BLaER1 treated with 17β-estradiol and CSF1 and Interleukin-3, amounts not matched to agents 10 nM and 100 nM (cell line): Measurements from ENCODE around the gene GPR18.

Experiments used
- H3K27ac ChIP-seq, 11 experiments: shearing (Covaris generic); formaldehyde crosslinking; 2 replicates each; pipeline ENCODE4 v1.8.1; 2022
- H3K27me3 ChIP-seq, 11 experiments: shearing (Covaris generic); formaldehyde crosslinking; 2 replicates each; pipeline ENCODE4 v1.8.1; 2022
- H3K36me3 ChIP-seq, 11 experiments: shearing (Covaris generic); formaldehyde crosslinking; 2 replicates each; pipeline ENCODE4 v1.8.1; 2022
- H3K4me1 ChIP-seq, 10 experiments: shearing (Covaris generic); formaldehyde crosslinking; 2 replicates each; pipeline ENCODE4 v1.8.1; 2022
- H3K4me2 ChIP-seq, 11 experiments: shearing (Covaris generic); formaldehyde crosslinking; 2 replicates each; pipeline ENCODE4 v1.8.1; 2022
- H3K4me3 ChIP-seq, 10 experiments: shearing (Covaris generic); formaldehyde crosslinking; 2 replicates each; pipeline ENCODE4 v1.8.1; 2022
- H3K9ac ChIP-seq, 11 experiments: shearing (Covaris generic); formaldehyde crosslinking; 2 replicates each; pipeline ENCODE4 v1.8.1; 2022
- H3K9me3 ChIP-seq, 11 experiments: shearing (Covaris generic); formaldehyde crosslinking; replicated peaks in 1 of 11; 2 replicates each; pipeline ENCODE4 v1.8.1; 2022
- H4K20me1 ChIP-seq, 11 experiments: shearing (Covaris generic); formaldehyde crosslinking; 2 replicates each; pipeline ENCODE4 v1.8.1; 2022
- Cebpa-rat ChIP-seq, 11 experiments: shearing (Covaris generic); IDR thresholded peaks; 2 replicates each; pipeline ENCODE4 v1.8.1; 2022

The GPR18 gene, protein sequence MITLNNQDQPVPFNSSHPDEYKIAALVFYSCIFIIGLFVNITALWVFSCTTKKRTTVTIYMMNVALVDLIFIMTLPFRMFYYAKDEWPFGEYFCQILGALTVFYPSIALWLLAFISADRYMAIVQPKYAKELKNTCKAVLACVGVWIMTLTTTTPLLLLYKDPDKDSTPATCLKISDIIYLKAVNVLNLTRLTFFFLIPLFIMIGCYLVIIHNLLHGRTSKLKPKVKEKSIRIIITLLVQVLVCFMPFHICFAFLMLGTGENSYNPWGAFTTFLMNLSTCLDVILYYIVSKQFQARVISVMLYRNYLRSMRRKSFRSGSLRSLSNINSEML

DNA sequence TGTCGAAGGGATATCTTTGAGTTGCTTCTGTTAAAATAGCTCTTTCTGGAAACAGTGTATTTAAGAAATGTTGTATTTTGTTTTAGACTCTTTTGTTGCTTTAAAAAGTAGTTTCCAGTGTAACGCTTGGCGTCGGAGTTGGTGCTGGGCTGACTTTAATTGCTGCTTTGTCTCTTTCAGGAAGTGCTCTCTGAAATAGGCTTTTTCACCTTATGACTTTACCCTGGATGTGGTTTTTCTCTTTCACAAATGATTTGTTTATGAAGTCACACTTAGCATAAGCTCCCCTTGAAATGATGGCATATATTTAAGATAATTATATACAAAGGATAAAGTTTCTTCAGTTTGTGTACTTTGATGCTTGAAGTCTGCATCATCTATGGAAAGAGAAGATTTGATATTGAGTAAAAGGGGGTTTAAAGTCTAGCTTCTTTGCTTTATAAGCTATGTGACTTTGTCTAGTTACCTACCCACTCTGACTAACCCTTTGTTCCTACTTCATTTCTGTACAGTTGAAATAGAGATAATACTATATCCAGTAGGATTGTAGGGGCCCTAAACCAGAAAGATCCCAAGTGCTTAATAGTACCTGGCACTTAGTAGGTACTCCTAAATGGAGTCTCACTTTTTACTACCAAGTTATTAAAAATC is at the start of gene GPR18:
Gene GPR18, minus strand, starts transcription at position 170 of the 651 bp plus-strand sequence. CDS start 2,507 bp downstream, outside the sequence.
- Histone ChIP-seq H3K4me2 (peak within 1 kb of the TSS; percentile 69 to 97 (median 86)), H3K27ac (peak within 1 kb of the TSS; percentile 60 to 96 (median 89)), H4K20me1 (peaks cover 0 to 5% (median 0%) of the 10 kb centered on the region in 11 experiments; a peak in 2 of 22 replicates), H3K9ac (peak within 1 kb of the TSS; percentile 71 to 89 (median 82)), H3K9me3 (peaks cover 0 to 11% (median 0%) of the 10 kb centered on the region in 11 experiments; a peak in 5 of 22 replicates), H3K36me3 (peaks cover 17 to 60% (median 43%) of the 10 kb centered on the region in 11 experiments), H3K27me3 (no peaks in the 10 kb centered on the region), H3K4me1 (peaks cover 66 to 92% (median 87%) of the 10 kb centered on the region in 10 experiments), H3K4me3 (peak within 1 kb of the TSS; percentile 39 to 77 (median 64))
- no peak for TF ChIP-seq Cebpa-rat (IDR thresholded peaks at IDR 0.05)

DNA sequence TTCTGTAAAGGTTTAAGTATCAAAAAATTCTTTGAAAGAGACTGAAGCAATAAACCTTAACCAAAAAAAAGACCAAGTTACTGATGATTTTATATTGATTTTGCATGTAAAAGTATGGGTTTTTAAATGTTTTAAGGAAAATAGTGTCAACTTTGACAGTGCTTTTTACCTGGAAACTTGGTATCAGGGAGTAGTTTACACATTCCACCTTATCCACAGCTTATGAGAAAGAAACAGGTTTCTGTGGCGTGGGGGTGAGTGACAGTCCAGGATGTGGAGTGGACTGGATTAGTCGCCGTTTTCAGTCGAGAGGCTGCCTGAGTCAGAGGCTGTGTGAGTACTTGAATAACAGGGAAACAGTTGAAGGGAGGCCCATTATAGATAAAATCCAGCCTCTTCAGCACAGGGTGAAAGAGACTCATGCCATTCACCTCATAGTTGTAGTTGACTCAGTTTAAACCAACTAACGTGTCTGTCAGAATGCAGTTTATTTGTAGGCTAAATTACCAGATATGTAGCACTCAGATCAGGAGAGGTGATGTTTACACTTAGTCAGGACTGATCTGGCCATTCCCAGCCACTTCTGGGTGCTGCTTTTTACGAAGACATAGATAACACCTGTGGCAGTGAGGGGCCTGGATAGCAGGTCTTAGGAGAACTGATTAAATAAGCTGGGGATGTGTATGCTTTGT is 49.6 kb upstream of the GPR18 start:
- Histone ChIP-seq H3K36me3 (peaks cover 25 to 71% (median 59%) of the 10 kb centered on the region in 11 experiments; a peak in 21 of 22 replicates), H3K27me3 (no peaks in the 10 kb centered on the region), H4K20me1 (peaks cover 0 to 18% (median 0%) of the 10 kb centered on the region in 11 experiments; a peak in 6 of 22 replicates), H3K9me3 (peaks cover 0 to 16% (median 11%) of the 10 kb centered on the region in 11 experiments; a peak in 15 of 22 replicates), H3K4me1 (peaks cover 0 to 100% (median 72%) of the 10 kb centered on the region in 10 experiments; a peak in 18 of 20 replicates), H3K9ac (peak overlapping the region in 6 of 11 experiments; percentile 20 to 75 (median 65); a peak in 11 of 22 replicates), H3K27ac (peak overlapping the region in 9 of 11 experiments; percentile 36 to 98 (median 91); a peak in 18 of 22 replicates), H3K4me2 (peak overlapping the region in 6 of 11 experiments; percentile 8 to 87 (median 67); a peak in 11 of 22 replicates), H3K4me3 (peak overlapping the region in 2 of 10 experiments; percentile 45 to 46; a peak in 1 of 20 replicates)
- TF ChIP-seq Cebpa-rat (IDR thresholded peaks at IDR 0.05), result no peak

DNA sequence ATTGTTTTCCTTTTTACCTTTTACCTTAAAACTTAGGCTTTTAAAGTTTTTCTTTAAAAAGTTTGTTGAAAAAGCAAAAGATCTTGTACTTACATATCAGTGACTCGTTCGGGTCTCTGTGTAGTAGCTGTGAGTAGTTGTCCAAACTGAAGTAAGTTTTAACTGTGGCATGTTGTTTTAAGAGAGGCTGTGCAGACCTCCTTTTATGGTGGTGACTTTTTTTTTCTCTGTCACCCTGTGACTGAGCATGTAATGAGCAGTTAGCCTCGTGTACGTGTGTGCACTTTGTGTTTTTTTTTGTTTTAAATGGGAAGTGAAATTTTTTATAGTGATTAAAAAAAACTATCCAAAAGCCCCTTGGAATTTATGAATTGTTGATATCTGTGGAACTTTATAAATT is 49.1 kb upstream of the GPR18 start, which contains the start of gene GPR183:
Gene GPR183, minus strand, starts transcription at position 153 of the 400 bp plus-strand sequence. CDS start 11,254 bp downstream, outside the sequence.
- Histone ChIP-seq H3K27me3 (no peaks in the 10 kb centered on the region), H3K27ac (peak within 1 kb of the TSS in 9 of 11 experiments; percentile 36 to 98 (median 91); a peak in 18 of 22 replicates), H3K4me3 (peak within 1 kb of the TSS in 5 of 10 experiments; percentile 35 to 57 (median 45); a peak in 8 of 20 replicates), H3K4me2 (peak within 1 kb of the TSS in 6 of 11 experiments; percentile 32 to 87 (median 67); a peak in 13 of 22 replicates), H3K9ac (peak within 1 kb of the TSS in 6 of 11 experiments; percentile 33 to 75 (median 65); a peak in 11 of 22 replicates), H3K9me3 (peaks cover 0 to 16% (median 11%) of the 10 kb centered on the region in 11 experiments; a peak in 15 of 22 replicates), H4K20me1 (peaks cover 0 to 21% (median 0%) of the 10 kb centered on the region in 11 experiments; a peak in 5 of 22 replicates), H3K36me3 (peaks cover 26 to 77% (median 64%) of the 10 kb centered on the region in 11 experiments; a peak in 21 of 22 replicates), H3K4me1 (peaks cover 0 to 100% (median 71%) of the 10 kb centered on the region in 10 experiments; a peak in 18 of 20 replicates)
- TF ChIP-seq Cebpa-rat (IDR thresholded peaks at IDR 0.05), result no peak

DNA sequence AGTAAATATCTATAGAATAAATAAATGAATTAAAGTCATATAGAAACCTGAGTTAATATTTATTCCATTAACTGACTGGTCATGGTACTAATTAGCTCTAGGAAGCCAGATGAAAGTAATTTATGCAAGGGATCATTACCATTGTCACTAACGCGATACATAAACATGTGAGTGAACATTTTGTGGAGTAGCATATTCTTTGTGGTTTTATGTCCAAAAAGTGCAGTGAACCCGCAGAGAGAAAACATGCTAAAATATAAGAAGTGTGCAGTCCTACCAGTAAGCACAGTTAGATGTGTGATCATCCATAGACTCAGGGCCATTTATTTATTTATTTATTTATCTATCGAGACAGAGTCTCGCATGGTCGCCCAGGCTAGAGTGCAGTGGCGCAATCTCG is 47.4 kb upstream of the GPR18 start:
- peaks cover 30 to 85% (median 67%) of the 10 kb centered on the region in 11 experiments; a peak in 21 of 22 replicates for H3K36me3 ChIP-seq
- peaks cover 0 to 16% (median 11%) of the 10 kb centered on the region in 11 experiments; a peak in 15 of 22 replicates for H3K9me3 ChIP-seq
- H3K9ac ChIP-seq, result peak overlapping the region in 2 of 11 experiments; percentile 70 to 75; a peak in 2 of 22 replicates
- H3K4me1 ChIP-seq, result peaks cover 0 to 97% (median 60%) of the 10 kb centered on the region in 10 experiments; a peak in 14 of 20 replicates
- H3K4me2 ChIP-seq, result peak overlapping the region in 5 of 11 experiments; percentile 58 to 87 (median 70); a peak in 11 of 22 replicates
- peaks cover 0 to 38% (median 0%) of the 10 kb centered on the region in 11 experiments; a peak in 7 of 22 replicates for H4K20me1 ChIP-seq
- H3K4me3 ChIP-seq, result peak overlapping the region in 4 of 10 experiments; percentile 45 to 57 (median 46); a peak in 6 of 20 replicates
- H3K27me3 ChIP-seq, result no peaks in the 10 kb centered on the region
- peak overlapping the region in 2 of 11 experiments; percentile 90 to 91; a peak in 1 of 22 replicates for H3K27ac ChIP-seq
- TF ChIP-seq Cebpa-rat (IDR thresholded peaks at IDR 0.05), result no peak

DNA sequence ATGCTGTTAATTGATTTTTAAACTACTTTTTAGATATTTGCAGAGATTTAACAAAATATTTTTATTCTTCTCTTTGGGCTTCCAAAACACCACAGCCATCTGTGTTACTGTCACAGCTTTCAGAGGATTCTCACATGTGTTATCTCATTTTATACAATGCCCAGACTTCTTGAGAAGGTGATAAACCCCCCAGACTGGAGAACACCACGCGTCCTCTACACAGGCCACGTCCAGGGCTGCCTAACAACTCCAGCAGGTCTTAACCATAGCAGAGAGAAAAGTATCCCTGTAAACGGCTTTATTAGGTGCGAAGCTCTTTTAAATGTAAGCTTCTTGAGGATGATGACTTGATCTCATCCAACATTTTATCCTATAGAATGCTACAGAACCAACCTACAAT is 47.0 kb upstream of the GPR18 start:
- Histone ChIP-seq H3K36me3 (peaks cover 34 to 85% (median 67%) of the 10 kb centered on the region in 11 experiments; a peak in 21 of 22 replicates), H3K9ac (peak overlapping the region in 1 of 11 experiments; percentile 75; a peak in 1 of 22 replicates), H4K20me1 (peaks cover 0 to 42% (median 0%) of the 10 kb centered on the region in 11 experiments; a peak in 7 of 22 replicates), H3K27ac (peak overlapping the region in 1 of 11 experiments; percentile 90; a peak in 1 of 22 replicates), H3K4me2 (peak overlapping the region in 4 of 11 experiments; percentile 64 to 87 (median 78); a peak in 6 of 22 replicates), H3K27me3 (no peaks in the 10 kb centered on the region), H3K4me3 (peak overlapping the region in 2 of 10 experiments; percentile 45 to 46; a peak in 4 of 20 replicates), H3K9me3 (peaks cover 0 to 16% (median 11%) of the 10 kb centered on the region in 11 experiments; a peak in 15 of 22 replicates), H3K4me1 (peaks cover 0 to 94% (median 56%) of the 10 kb centered on the region in 10 experiments; a peak in 14 of 20 replicates)
- no peak for TF ChIP-seq Cebpa-rat (IDR thresholded peaks at IDR 0.05)

DNA sequence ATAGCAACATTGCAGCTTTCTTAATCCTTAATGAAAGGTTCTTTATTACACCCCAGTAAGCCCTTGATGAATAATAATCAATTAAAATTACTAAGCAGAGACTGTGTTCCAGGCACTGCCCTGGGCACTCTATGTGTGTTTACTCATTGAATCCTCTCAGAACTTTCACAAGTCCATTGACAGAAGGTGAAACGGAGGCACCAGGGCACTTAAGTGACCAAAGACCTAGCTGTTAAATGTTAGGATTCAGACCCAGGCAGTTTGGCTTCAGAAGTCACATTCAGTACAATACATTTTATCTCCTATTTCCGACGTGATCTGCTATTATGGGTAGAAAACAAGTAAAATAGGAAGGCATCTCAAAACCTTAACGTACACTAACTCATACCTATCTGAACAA is 46.4 kb upstream of the GPR18 start:
- TF ChIP-seq Cebpa-rat (IDR thresholded peaks at IDR 0.05), result no peak
- peaks cover 38 to 85% (median 63%) of the 10 kb centered on the region in 11 experiments; a peak in 21 of 22 replicates for H3K36me3 ChIP-seq
- H3K4me1 ChIP-seq, result peaks cover 0 to 94% (median 52%) of the 10 kb centered on the region in 10 experiments; a peak in 14 of 20 replicates
- H3K9me3 ChIP-seq, result peaks cover 0 to 16% (median 11%) of the 10 kb centered on the region in 11 experiments; a peak in 15 of 22 replicates
- no peaks in the 10 kb centered on the region for H3K27me3 ChIP-seq
- H3K9ac ChIP-seq, result no peak overlapping the region; a peak in 1 of 22 replicates
- peaks cover 0 to 48% (median 0%) of the 10 kb centered on the region in 11 experiments; a peak in 7 of 22 replicates for H4K20me1 ChIP-seq
- peak overlapping the region in 2 of 11 experiments; percentile 9 to 23; a peak in 1 of 22 replicates for H3K27ac ChIP-seq
- peak overlapping the region in 3 of 11 experiments; percentile 55 to 87 (median 64); a peak in 5 of 22 replicates for H3K4me2 ChIP-seq
- H3K4me3 ChIP-seq, result peak overlapping the region in 1 of 10 experiments; percentile 45; a peak in 1 of 20 replicates
